Measurements from ENCODE around the gene SLC4A2.
A peak's percentile ranks its signal among the peaks of the same experiment; 100 is the strongest.

SLC4A2 gene

DNA sequence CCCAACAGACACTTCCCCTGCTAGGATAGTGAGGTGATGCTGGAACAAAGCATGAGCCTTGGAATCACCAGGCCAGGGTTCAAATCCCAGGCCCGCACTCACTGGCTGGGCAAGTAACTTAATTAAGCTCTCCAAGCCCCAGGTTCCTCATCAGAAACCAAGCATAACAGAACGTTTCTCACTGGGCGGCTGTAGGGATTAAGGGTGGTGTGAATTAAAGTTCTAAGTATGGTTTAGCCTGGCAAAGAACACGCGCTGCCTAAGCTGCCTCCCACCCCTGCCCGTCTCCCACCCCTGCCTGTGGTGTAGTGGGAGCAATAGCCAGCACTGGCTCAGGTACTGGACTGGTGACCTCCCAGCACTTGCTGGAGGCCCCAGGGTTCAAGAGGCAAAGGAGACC is 5.6 kb downstream of the SLC4A2 start:
- no peak for DNase-seq

DNA sequence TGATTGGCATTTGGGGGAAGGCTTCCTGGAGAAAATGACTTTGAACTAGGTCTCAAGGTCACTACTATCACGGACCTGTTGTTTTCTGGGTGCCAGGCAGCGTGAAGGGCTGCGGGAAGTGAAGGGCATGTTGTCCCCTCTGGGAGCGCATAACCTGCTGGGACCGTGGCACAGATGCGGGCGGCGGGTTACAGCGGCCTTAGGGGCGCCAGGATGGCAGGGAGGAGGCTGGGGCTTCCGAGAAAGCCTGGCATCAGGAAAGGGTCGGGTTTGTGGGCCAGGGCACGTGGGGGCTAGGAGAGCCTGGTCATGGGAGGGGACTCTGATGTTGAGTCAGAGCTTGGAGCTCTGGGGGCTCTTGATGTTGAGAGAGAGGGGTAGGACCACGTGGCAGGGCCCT is 6.1 kb downstream of the SLC4A2 start:
- no peak for DNase-seq

DNA sequence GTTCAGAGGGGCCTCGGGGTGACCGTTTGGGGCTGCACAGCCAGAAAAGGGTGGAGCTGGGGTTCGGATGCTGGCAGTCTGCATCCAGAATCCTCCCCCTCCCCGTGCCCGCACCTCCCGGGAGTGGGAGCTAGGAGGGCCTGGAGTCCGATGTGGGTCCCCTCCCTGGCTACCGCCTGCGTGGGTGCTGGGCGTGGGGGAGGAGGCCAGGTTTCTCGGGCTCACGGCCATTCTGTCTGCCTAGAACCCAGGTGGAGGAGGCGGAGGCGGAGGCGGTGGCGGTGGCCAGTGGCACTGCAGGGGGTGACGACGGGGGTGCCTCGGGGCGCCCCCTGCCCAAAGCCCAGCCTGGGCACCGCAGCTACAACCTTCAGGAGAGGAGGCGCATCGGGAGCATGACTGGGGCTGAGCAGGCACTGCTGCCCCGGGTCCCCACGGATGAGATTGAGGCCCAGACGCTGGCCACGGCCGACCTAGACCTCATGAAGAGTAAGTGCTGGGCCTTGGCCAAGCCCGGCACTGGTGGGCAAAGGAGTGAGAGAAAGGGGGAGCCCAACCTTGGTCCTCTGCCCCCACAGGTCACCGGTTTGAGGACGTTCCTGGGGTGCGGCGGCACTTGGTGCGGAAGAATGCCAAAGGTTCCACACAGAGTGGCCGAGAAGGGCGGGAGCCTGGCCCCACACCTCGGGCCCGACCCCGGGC is 7.0 kb downstream of the SLC4A2 start:
- no peak for DNase-seq

DNA sequence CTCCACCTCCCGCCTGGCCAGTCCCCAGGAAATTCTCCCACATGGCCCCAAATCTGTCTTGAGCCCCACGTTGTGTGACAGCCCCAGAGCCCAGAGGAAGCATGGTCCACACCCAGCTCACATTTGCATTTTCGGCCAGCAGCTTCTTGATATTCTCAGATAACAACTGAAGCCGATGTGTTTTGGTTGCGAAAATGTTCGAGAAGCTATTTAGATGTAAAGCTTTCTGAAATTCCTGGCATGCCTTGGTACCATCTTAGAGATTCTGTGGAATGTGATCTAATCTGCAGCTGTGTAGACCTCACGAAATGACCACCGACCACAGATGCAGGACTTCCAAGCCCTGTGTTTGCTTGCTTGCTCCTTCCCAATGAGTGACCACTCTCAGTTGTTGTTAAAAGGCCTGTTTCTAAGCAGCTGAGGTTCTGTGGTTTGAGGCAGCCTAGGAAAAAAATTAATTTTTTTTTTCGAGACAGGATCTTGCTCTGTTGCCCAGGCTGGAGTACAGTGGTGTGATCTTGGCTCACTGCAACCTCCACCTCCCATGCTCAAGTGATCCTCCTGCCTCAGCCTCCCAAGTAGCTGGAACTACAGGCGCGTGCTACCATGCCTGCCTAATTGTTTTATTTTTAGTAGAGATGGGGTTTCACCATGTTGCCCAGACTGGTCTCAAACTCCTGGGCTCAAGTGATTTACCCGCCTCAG is 8.8 kb downstream of the SLC4A2 start:
- no peak for DNase-seq

DNA sequence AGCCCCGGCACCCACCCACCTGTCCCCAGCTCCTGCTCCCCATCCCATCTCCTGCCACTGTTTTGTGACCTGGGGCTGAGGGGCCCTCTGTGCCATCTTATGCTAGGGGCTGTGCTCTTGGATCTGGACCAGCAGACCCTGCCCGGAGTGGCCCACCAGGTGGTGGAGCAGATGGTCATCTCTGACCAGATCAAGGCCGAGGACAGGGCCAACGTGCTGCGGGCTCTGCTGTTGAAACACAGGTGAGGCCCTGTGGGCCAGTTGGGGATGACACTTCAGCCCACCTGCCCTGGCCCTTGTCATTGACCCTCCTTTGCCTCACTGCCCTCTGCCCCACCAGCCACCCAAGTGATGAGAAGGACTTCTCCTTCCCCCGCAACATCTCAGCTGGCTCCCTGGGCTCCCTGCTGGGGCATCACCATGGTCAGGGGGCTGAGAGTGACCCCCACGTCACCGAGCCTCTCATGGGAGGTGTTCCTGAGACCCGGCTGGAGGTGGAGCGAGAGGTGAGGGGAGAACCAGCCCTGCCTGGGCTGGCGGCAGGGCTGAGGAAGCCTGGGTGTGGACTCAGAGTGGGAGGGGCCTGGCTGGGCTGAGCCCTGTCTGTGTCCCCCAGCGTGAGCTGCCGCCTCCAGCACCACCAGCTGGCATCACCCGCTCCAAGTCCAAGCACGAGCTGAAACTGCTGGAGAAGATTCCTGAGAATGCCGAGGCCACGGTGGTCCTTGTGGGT is 10.6 kb downstream of the SLC4A2 start:
- DNase-seq: no peak

DNA sequence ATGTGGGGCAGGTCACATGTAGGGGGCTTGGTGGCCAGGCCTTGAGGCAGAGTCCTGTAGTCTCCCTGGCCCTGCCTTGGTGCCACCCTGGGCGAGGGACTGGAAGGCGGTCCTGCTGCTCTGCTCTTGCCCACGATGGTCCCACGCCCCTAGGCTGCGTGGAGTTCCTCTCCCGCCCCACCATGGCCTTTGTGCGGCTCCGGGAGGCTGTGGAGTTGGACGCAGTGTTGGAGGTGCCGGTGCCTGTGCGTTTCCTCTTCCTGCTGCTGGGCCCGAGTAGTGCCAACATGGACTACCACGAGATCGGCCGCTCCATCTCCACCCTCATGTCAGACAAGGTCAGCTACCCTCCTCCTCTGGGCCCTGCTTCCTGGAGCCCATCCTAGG is 11.2 kb downstream of the SLC4A2 start:
- no peak for DNase-seq

DNA sequence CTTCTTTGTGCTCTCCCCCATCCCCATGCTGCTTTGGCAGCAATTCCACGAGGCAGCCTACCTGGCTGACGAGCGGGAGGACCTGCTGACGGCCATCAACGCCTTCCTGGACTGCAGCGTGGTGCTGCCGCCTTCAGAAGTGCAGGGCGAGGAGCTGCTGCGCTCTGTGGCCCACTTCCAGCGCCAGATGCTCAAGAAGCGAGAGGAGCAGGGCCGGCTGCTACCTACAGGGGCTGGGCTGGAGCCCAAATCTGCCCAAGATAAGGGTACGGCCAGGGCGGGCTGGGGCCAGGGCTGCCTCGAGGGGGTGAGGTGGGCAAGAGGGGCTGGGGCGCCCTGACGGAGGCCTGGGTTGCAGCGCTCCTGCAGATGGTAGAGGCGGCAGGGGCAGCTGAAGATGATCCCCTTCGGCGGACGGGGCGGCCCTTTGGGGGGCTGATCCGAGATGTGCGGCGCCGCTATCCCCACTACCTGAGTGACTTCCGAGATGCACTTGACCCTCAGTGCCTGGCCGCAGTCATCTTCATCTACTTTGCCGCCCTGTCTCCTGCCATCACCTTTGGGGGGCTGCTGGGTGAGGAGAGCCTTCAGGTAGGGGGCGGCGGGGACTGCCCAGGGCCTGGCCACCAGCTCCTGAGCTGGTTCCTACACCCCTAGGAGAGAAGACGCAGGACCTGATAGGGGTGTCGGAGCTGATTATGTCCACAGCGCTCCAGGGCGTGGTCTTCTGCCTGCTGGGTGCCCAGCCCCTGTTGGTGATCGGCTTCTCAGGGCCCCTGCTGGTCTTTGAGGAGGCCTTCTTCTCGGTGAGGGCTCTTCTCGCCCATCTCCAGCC is 11.9 kb downstream of the SLC4A2 start:
- DNase-seq: no peak

DNA sequence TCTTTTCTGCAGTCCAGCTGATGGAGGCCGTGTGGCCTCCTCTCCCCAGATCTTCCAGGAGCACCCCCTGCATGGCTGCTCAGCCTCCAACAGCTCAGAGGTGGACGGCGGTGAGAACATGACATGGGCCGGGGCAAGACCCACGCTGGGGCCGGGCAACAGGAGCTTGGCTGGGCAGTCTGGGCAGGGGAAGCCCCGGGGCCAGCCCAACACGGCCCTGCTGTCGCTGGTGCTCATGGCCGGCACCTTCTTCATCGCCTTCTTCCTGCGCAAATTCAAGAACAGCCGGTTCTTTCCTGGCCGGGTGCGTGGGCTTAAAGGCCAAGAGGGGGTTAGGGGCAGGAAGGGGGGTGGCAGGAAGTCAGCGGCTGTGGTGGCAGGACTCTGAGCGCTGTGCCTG is 14.6 kb downstream of the SLC4A2 start:
- DNase-seq: no peak

DNA sequence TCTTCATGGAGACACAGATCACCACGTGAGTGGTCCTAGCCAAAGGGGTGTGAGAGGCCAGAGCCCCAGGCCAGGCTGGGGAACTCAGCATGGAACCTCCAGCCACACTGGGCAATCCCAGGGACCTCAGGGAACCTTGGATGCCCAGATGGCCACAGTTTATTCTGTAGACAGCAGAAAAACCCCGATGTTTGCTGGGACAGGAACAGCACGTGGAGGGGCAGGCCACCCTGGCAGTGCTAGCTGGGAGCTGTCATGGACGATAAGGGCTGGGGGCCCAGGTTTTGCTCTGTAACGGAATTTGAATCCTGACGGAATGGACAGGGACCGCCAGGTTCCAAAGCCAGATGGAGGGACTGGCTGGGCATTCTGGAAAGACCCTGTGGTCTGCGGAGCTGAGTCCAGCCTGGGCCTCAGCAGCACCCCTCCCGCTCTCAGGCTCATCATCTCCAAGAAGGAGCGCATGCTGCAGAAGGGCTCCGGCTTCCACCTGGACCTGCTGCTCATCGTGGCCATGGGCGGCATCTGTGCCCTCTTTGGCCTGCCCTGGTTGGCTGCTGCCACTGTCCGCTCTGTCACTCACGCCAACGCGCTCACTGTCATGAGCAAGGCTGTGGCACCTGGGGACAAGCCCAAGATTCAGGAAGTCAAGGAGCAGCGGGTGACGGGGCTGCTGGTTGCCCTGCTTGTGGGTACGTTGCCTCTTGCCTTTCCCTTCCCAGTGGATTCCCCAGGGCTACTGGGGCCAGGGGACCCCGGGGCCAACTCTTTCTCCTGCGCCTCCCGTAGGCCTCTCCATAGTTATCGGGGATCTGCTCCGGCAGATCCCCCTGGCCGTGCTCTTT is 15.7 kb downstream of the SLC4A2 start:
- no peak for DNase-seq

DNA sequence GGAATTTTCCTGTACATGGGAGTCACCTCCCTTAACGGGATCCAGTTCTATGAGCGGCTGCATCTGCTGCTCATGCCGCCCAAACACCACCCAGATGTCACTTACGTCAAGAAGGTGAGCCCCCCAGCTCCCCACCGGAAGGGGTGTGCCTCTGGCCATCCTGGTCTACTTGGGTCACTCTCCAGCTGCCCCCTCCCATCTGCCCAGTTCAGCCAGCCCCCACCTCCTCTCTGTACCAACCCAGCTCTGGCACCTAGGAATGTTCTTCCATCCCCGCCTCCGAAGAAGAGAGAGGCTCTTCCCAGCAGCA is 16.2 kb downstream of the SLC4A2 start:
- no peak for DNase-seq

DNA sequence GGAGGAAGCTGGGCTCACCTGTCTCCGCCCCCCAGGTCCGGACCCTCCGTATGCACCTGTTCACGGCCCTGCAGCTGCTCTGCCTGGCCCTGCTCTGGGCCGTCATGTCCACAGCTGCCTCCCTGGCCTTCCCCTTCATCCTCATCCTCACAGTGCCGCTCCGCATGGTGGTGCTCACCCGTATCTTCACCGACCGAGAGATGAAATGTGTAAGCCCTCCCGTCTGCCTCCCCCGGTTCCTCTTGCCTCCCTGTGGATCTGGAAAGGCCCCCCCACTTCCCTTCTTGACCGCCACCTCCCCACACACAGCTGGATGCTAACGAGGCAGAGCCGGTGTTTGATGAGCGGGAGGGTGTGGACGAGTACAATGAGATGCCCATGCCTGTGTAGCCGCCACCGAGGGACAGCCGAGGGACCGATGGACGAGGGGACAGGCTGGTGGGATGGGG is 16.6 kb downstream of the SLC4A2 start:
- DNase-seq: no peak

DNA sequence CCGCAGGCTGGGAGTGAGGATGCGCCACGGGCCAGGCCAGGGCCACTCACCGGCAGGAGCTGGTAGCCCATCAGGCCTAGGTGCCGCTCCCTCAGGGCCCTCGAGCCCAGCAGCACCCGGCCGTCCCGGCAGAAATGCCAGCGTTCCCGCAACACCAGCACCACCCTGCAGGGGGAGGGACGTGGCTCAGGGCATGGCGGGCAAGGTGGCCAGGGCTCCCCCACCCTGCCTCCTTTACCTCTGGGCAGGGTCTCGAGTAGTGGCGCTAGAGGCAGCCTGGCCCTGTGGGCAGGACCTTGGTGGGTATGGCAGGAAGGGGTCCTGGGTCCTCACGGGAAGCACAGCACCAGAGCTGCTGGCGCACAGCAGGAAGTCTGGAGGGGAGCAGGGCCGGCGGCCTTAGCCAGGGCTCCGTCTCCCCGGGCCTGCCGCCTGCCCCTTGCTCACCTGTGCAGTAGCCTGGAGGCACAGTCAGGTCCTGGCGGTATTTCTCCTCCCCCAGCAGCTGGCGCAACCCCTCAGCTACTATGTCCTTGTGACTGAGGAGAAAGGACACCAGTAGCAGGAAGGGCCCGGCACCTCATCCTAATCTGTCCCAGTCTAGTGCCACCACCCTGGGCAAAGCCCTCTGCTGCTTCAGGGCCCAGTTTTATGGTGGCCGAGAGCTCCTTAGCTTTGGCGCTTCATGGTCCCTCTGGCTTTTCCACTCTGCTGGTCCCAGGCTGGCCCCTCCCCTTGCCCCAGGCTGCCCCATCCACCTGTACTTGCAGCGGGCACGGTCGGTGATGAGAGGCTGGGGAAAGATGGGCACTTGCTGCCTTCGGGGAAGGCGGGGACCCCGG is 17.7 kb downstream of the SLC4A2 start:
- no peak for DNase-seq

DNA sequence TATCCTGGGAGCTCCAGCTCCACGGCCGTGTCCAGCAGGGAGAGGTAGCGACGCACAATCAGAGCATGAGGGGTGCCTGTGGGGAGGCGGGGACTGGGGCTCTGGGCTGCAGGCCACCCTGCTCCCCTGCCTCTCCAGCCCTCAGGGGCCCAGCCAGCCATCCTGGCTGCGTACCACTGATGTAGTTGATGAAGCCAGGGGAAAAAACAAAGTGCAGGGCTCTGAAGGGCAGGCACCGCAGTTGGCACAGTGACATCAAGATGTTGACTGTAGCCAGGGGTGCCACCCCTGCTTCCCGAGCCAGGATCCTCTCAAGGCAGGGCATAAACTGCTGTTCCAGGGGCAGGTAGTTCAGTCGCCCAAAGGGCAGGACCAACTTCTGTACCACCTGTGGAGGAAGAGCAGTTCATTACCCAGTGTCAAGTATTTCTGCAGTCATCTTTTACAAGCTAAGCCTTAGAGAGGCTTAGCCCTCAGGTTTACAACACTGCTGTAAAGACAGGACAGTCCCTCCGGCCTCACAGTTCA is 18.4 kb downstream of the SLC4A2 start:
- DNase-seq: no peak

DNA sequence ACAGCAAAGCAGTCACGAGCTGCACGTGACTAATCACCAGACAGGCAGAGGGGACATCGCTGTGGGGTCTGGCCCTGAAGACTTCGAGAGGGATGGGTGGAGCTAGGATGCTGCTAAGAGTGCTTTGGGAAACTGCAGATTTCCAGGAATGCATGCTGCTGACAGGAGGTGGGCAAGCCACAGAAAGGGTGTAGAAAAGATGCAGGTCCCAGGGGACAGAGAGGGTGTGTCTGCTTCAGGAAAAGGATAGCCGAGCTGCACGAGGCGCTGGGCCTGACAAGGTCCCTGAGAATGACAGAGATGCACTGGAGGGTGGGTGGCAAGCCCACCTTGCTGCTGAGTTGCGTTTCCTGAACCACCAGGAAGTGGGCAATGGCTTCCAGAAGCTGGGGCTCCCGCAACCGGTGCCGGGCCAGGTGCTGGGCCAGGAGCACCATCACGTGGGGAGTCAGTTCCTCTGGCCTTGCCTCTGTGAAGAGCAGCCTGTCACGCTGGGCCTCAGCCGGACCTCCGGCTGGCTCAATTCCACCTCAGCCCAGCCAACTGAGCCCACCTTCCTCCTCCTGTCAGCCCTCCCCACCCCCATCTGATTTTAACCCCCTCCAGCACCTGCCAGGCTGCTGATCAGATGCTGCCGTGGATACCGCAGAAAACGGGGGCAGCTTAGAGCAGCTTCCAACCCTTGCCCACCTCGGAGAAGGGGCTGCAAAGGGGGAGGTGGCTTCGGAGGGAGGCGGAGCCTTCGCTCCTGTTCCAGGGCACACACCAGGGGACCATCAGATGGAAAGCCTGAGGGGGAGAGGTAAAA is 19.0 kb downstream of the SLC4A2 start:
- no peak for DNase-seq

DNA sequence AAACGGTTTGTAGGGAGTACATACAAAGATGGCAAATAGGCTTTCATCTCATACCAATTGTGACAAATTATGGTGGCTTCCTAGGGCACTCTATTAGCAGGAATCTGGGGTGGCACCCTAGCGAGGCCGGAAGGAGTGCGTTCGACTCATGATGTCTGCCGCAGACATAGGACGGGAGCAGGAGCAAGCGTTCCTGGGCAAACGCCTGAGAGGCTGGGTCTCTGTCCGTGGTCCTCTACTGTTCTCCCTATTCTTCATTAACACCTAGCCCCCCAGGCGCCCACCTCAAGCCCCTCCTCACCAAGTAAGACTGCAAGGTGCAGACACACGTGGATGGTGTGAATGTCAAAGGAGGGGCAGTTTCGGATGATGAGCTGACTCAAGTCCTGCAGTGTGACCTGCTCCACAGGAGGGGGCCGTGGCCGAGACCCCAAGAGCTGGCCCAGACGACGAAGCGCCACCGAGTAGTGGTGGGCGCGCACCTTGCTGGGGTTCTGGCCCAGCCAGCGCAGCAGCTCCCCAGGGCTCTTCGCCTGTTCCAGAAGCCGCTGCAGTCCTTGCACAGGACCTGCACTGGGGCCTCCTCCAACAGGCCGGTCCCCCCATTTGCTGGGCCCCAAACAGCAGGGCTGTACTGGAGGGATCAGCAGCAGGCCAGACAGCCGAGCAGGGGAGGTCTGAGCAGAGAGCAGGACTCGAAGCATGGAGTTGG is 20.0 kb downstream of the SLC4A2 start:
- no peak for DNase-seq

DNA sequence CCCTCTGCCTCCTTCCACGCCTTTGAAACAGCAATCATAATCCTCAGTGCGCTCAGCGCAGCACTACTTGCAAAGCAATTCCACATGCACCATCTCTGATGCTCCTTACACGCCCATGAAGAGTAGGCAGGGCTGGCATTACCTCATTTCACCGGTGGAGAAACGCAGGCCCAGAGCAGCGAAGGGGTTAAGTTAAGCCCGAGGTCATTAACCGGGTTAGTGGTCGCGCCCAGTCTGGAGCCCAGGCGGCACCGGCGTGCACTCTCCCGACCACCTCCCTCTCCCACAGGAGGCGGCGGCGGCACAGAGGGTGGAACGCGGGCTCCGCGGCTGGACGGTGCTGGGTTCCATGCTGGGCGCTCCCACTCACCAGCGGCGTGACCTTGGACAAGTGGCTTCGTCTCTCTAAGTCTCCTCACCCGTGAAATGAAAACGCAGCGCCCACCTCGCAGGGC is 20.7 kb downstream of the SLC4A2 start:
- DNase-seq: no peak

DNA sequence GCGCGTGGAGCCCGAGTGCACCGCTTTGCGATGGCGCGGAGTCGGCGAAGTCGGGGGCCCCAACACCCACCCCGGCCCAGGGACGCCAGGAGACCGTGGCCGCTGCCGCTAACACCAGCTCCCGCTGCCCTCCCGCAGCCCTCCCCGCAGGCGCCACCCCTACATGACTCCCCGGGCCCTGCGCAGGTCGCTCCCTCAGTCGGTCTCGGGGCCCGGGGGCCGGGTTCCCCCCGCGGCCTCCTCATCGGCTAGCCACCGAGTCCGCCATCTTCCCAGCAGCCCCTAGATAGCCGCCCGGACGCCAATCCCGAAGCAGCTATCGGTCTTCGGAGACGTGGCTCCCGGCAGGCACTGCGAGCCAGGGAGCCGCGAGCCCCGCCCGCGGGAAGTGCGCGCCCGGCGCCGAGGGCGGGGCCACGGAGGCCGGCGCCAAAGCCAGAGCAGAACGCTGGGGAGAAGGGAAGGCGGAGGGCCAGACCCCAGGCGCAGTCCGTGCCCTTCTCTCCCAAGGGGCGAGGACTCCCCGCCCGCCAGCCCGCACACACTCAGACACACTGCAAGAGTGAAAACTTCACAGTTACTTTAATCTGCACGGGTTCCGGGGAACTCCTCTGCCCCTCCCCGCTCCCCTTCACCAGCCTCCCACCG is 21.3 kb downstream of the SLC4A2 start, which contains the start of gene FASTK:
TSS of gene FASTK (minus strand) at position 288 of the 648 bp plus-strand sequence. CDS start at position 245, 43 bp downstream.
- DNase-seq: peak; percentile 76 to 91

All from SHP77 (cell line).